Upper lobe of left lung (tissue), 6 donors: Measurements from ENCODE around the gene KLHL34. TPM values are rescaled to one million over a fixed set of nuclear protein-coding genes. Genes with fewer than 3 reads are reported as not detected.
A peak's percentile ranks its signal among the peaks of the same experiment; 100 is the strongest.

Source experiments
- ATAC-seq, 2 donors: fragments of 200-7000 bp; cut with Tn5 transposase; one replicate each; pipeline ENCODE4 v1.9.1; 2022; ENCODE audit warnings: mild to moderate bottlenecking in 2 of 2, moderate library complexity in 2 of 2; ENCODE audit not compliant: low FRiP score in 2 of 2
- DNase-seq, 2 donors: peaks; one replicate each; pipeline ENCODE4 v3.0.0-alpha.2; 2019 to 2020
- H3K27ac ChIP-seq, 4 donors: fragments of 200-600 bp; sonication (generic); one replicate each; pipeline ENCODE4 v1.5.1; 2016 to 2019
- H3K27me3 ChIP-seq, 4 donors: fragments of 200-600 bp; sonication (generic); one replicate each; pipeline ENCODE4 v1.5.1; 2017 to 2019
- H3K36me3 ChIP-seq, 4 donors: fragments of 200-600 bp; sonication (generic); one replicate each; pipeline ENCODE4 v1.5.1; 2016 to 2019
- H3K4me1 ChIP-seq, 4 donors: fragments of 200-600 bp; sonication (generic); one replicate each; pipeline ENCODE4 v1.5.1; 2018 to 2019
- H3K4me3 ChIP-seq, 4 donors: fragments of 200-600 bp; sonication (generic); one replicate each; pipeline ENCODE4 v1.5.1; 2017 to 2019; ENCODE audit warnings: mild to moderate bottlenecking in 2 of 4, moderate library complexity in 1 of 4
- H3K9me3 ChIP-seq, 4 donors: fragments of 200-600 bp; sonication (generic); one replicate each; pipeline ENCODE4 v1.5.1; 2018 to 2019
- EP300 ChIP-seq, 4 donors: sonication (generic); formaldehyde crosslinking; IDR thresholded peaks; one replicate each; pipeline ENCODE4 v1.5.1; 2017; ENCODE audit warnings: antibody characterized with exemption in 4 of 4, control low read depth in 2 of 4
- POLR2A ChIP-seq, 4 donors: fragments of 450-650 bp; IDR thresholded peaks; one replicate each; pipeline ENCODE4 v1.5.1; 2016 to 2017; ENCODE audit warnings: antibody characterized with exemption in 4 of 4, mild to moderate bottlenecking in 2 of 4
- POLR2AphosphoS5 ChIP-seq, 2 donors: sonication (generic); formaldehyde crosslinking; IDR thresholded peaks; one replicate each; pipeline ENCODE4 v1.5.1; 2017; ENCODE audit warnings: antibody characterized with exemption in 2 of 2
- WGBS, 2 donors: methylation state at CpG; one replicate each; pipeline ENCODE4 v1.1.5; 2017 to 2018; 5-methylcytosine and 5-hydroxymethylcytosine counted together
- total RNA-seq, 6 donors: library from RNA; depleted of rRNA in 4 of 6; stranded (reverse); fragments of >200 nt in 4 of 6; gene quantifications; one replicate each; pipeline versions ENCODE4 v1.1.0 to v1.2.1, GENCODE V29; 2016 to 2021
- TF ChIP-seq, protein P1 (sequence below), 6 experiments: fragments of 450-650 bp in 4 of 6; fragments of 200-600 bp in 2 of 6; sonication (generic) in 2 of 6; IDR thresholded peaks; one replicate each; pipeline ENCODE4 v1.5.1; 2016 to 2019; ENCODE audit warnings: antibody characterized with exemption in 6 of 6
- donor health status: DM: no; HTN: no; CAD: no; lungs with moderate emphysema.
- donor health status: DM: no; HTN: yes; CAD: no; lungs with severe emphysema.

The KLHL34 gene
- total RNA-seq, 6 donors from 2014 or later = not detected

DNA sequence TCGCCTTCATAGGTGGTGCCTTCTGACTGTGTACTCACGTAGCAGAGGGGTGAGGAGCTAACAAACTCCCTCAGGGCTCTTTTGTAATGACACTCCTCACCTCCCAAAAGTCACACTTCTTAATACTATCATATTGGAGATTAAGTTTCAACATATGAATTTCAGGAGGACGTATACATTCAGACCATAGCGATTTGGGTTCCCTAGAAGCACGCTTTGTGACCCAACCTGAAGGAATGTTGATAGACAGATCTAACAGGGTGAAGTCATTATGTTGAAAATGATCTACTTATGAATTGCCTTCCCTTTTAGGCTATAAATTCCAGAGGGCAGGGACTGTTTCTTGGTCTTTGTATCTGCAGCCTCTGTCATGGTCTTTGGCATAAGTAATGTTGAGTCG is 3.2 kb upstream of the KLHL34 start:
- ATAC-seq (no peak), DNase-seq (no peak)
- Histone ChIP-seq H3K4me3 (no peak overlapping the region), H3K27me3 (peaks cover 0 to 7% (median 0%) of the 10 kb centered on the region in 4 donors), H3K36me3 (no peaks in the 10 kb centered on the region), H3K9me3 (no peaks in the 10 kb centered on the region), H3K4me1 (peaks cover 0 to 12% (median 0%) of the 10 kb centered on the region in 4 donors), H3K27ac (no peak overlapping the region)
- TF ChIP-seq EP300 (IDR thresholded peaks at IDR 0.05) = no peak
- TF ChIP-seq POLR2A (IDR thresholded peaks at IDR 0.05) = no peak
- TF ChIP-seq, protein P1, sequence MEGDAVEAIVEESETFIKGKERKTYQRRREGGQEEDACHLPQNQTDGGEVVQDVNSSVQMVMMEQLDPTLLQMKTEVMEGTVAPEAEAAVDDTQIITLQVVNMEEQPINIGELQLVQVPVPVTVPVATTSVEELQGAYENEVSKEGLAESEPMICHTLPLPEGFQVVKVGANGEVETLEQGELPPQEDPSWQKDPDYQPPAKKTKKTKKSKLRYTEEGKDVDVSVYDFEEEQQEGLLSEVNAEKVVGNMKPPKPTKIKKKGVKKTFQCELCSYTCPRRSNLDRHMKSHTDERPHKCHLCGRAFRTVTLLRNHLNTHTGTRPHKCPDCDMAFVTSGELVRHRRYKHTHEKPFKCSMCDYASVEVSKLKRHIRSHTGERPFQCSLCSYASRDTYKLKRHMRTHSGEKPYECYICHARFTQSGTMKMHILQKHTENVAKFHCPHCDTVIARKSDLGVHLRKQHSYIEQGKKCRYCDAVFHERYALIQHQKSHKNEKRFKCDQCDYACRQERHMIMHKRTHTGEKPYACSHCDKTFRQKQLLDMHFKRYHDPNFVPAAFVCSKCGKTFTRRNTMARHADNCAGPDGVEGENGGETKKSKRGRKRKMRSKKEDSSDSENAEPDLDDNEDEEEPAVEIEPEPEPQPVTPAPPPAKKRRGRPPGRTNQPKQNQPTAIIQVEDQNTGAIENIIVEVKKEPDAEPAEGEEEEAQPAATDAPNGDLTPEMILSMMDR (IDR thresholded peaks at IDR 0.05) = no peak
- no peak for TF ChIP-seq POLR2AphosphoS5 (IDR thresholded peaks at IDR 0.05)
- 63 to 84% methylated on average over 6 of the region's 6 CpGs for WGBS, 2 donors

DNA sequence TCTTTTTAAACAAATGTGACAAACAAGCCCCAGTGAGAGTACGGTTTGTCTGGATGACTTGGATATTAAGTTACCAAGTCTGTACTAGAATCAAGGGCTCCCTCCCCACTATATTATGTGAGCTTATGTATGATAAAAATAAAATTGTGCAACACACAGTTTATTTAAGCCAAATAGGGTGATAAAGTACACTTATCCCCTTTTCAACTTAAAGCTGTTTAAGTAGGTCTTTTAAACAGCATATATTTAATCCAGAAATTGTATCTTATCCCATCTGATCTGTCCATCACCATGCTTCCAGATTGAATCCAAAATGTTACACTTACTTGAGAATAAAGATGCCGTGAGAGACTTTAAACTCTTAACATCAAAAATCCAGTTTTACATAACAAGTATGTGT is 2.0 kb upstream of the KLHL34 start:
- Histone ChIP-seq H3K27ac (no peak overlapping the region), H3K9me3 (no peaks in the 10 kb centered on the region), H3K4me3 (no peak overlapping the region), H3K36me3 (no peaks in the 10 kb centered on the region), H3K4me1 (peaks cover 0 to 12% (median 0%) of the 10 kb centered on the region in 4 donors), H3K27me3 (peaks cover 0 to 13% (median 0%) of the 10 kb centered on the region in 4 donors)
- no peak for ATAC-seq
- 67 to 84% methylated on average over 2 of the region's 2 CpGs for WGBS, 2 donors
- TF ChIP-seq EP300 (IDR thresholded peaks at IDR 0.05) (no peak), POLR2AphosphoS5 (IDR thresholded peaks at IDR 0.05) (no peak), POLR2A (IDR thresholded peaks at IDR 0.05) (no peak)
- TF ChIP-seq, protein P1 (IDR thresholded peaks at IDR 0.05) = no peak
- DNase-seq = no peak

DNA sequence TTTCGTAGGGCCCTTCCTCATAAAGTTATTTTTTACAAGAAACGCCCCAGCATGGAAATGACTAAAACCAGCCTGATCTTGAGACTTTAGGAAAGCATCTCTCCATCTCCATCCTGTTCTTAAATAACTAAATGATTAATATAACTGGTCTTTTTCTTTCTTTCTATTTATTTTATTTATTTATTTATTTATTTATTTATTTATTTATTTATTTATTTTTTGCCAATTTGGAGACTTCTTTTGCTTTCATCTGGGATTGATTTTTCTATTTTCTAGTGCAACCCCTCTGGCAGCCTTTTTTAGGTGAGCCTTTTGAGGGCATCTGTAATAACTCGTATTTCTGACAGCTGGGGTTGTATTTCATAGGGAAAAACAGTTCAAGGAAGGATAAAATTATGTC is 1.2 kb upstream of the KLHL34 start:
- DNase-seq (no peak), ATAC-seq (no peak)
- no peak overlapping the region for H3K27ac ChIP-seq
- no peak overlapping the region for H3K4me3 ChIP-seq
- H3K9me3 ChIP-seq = no peaks in the 10 kb centered on the region
- no peaks in the 10 kb centered on the region for H3K36me3 ChIP-seq
- H3K27me3 ChIP-seq = peaks cover 0 to 13% (median 0%) of the 10 kb centered on the region in 4 donors
- peaks cover 0 to 12% (median 0%) of the 10 kb centered on the region in 4 donors for H3K4me1 ChIP-seq
- whole genome bisulfite sequencing, 2 donors = 78 to 79% methylated on average over 3 of the region's 3 CpGs
- TF ChIP-seq POLR2AphosphoS5 (IDR thresholded peaks at IDR 0.05) (no peak), EP300 (IDR thresholded peaks at IDR 0.05) (no peak), POLR2A (IDR thresholded peaks at IDR 0.05) (no peak)
- TF ChIP-seq, protein P1 (IDR thresholded peaks at IDR 0.05) = no peak

DNA sequence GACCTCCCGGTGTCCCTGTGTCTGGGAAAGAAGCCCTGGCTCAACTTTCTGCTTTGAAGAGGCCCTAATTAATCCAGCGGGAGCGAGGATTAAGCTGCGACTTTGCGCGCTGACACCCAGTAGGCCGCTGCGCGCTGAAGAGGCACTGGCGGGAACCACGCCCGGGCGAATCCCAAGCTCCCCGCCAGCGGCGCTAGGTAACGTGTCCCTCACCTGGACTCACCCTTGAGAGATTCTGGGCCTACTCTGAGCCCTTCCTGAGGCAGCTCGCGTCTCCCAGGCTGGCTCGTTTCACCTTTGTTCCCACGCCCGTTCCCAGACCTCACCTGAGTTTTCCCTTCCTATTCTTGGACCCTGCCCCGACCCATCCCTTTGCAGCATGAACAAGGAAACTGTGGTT is 616 bp upstream of the KLHL34 start:
- ATAC-seq = no peak
- Histone ChIP-seq H3K27me3 (peaks cover 0 to 13% (median 0%) of the 10 kb centered on the region in 4 donors), H3K9me3 (no peaks in the 10 kb centered on the region), H3K36me3 (no peaks in the 10 kb centered on the region), H3K27ac (no peak overlapping the region), H3K4me1 (peaks cover 0 to 12% (median 0%) of the 10 kb centered on the region in 4 donors), H3K4me3 (peak overlapping the region in 3 of 4 donors; percentile 1 to 25 (median 25))
- WGBS, 2 donors = 39% methylated on average over 21 of the region's 23 CpGs; no CpG with 5 or more reads in 1 of the 2 donors
- DNase-seq = peak in 1 of 2 donors; percentile 37
- TF ChIP-seq POLR2A (IDR thresholded peaks at IDR 0.05) = no peak
- TF ChIP-seq, protein P1 (IDR thresholded peaks at IDR 0.05) = no peak
- TF ChIP-seq EP300 (IDR thresholded peaks at IDR 0.05) = no peak
- TF ChIP-seq POLR2AphosphoS5 (IDR thresholded peaks at IDR 0.05) = no peak
